Suprapubic skin (tissue), 4 donors: Measurements from ENCODE around the gene SBK1. TPM values are rescaled to one million over a fixed set of nuclear protein-coding genes. Genes with fewer than 3 reads are reported as not detected.

Experiments used
- DNase-seq, 2 donors: peaks; one replicate each; pipeline ENCODE4 v3.0.0-alpha.2; 2019; ENCODE audit warnings: low spot score in 2 of 2
- H3K27ac ChIP-seq: fragments of 200-600 bp; sonication (generic); one replicate; pipeline ENCODE4 v1.5.1; 2019
- H3K27me3 ChIP-seq: fragments of 200-600 bp; sonication (generic); one replicate; pipeline ENCODE4 v1.5.1; 2019
- H3K36me3 ChIP-seq: fragments of 200-600 bp; sonication (generic); one replicate; pipeline ENCODE4 v1.5.1; 2019
- H3K4me1 ChIP-seq: fragments of 200-600 bp; sonication (generic); one replicate; pipeline ENCODE4 v1.5.1; 2019
- H3K4me3 ChIP-seq: fragments of 200-600 bp; sonication (generic); one replicate; pipeline ENCODE4 v1.5.1; 2019; ENCODE audit warnings: mild to moderate bottlenecking
- H3K9me3 ChIP-seq: fragments of 200-600 bp; sonication (generic); one replicate; pipeline ENCODE4 v1.5.1; 2019
- CTCF ChIP-seq, 2 donors: fragments of 200-600 bp in 1 of 2; fragments of 450-650 bp in 1 of 2; sonication (generic) in 1 of 2; IDR thresholded peaks; one replicate each; pipeline ENCODE4 v1.5.1; 2016 to 2019; ENCODE audit warnings: antibody characterized with exemption in 2 of 2, mild to moderate bottlenecking in 1 of 2, moderate library complexity in 1 of 2
- EP300 ChIP-seq: sonication (generic); formaldehyde crosslinking; IDR thresholded peaks from one replicate; pipeline ENCODE4 v1.6.1; 2017; ENCODE audit warnings: antibody characterized with exemption
- POLR2A ChIP-seq, 2 donors: fragments of 450-650 bp; IDR thresholded peaks; one replicate each; pipeline ENCODE4 v1.6.1; 2017; ENCODE audit warnings: antibody characterized with exemption in 2 of 2, mild to moderate bottlenecking in 2 of 2, moderate library complexity in 2 of 2
- POLR2AphosphoS5 ChIP-seq, 3 donors: sonication (generic); formaldehyde crosslinking; IDR thresholded peaks; one replicate each; pipeline ENCODE4 v1.6.1; 2017; ENCODE audit warnings: antibody characterized with exemption in 3 of 3
- WGBS: methylation state at CpG from one replicate; pipeline ENCODE4 v1.1.5; 2018; 5-methylcytosine and 5-hydroxymethylcytosine counted together
- total RNA-seq, 4 donors: library from RNA; depleted of rRNA; stranded (reverse); fragments of >200 nt; gene quantifications; one replicate each; pipeline ENCODE4 v1.1.0, GENCODE V29; 2016

SBK1 gene
- total RNA-seq, 4 donors from 2014 or later, result 0.49 to 2.7 (median 2.2) TPM

DNA sequence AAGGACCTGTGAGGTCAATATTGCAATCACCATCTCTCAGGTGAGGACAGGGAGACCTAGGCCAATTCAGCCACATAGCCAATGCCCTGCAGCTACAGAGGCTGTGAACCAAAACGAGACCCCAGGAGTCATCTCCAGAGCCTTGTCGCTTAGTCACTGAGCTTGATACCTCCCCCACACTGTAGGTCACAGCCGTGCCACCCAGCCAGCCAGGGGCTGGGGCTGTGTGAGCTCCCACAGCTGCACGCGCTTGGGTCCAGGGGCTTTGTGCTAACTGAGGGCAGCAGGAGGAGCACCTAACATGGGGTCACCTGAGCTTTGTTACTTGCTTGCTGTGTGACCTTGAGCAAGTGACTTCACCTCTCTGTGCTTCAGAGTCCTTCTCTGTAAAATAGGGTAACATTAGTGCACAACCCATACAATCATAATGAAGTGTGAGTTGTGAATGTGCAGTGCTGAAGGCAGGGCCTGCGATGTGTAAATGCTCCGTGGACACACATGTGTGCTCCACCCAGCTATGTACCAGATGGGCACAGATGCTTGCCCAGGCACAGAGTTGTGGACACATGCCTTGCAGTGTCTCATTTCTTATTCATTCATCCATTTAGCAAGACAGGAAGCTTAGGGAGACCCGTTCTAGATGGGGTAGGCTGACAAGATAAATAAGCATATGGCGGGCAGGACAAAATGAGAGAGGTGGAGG is 25.9 kb downstream of the SBK1 start:
- Histone ChIP-seq H3K27me3 (peaks cover 3% of the 10 kb centered on the region), H3K4me3 (no peak overlapping the region), H3K4me1 (no peaks in the 10 kb centered on the region), H3K9me3 (no peaks in the 10 kb centered on the region), H3K27ac (no peak overlapping the region), H3K36me3 (no peaks in the 10 kb centered on the region)
- no peak for DNase-seq
- 83% methylated on average over 9 of the region's 9 CpGs for WGBS
- TF ChIP-seq CTCF (IDR thresholded peaks at IDR 0.05) (no peak), POLR2AphosphoS5 (IDR thresholded peaks at IDR 0.05) (no peak), EP300 (no peak), POLR2A (IDR thresholded peaks at IDR 0.05) (no peak)

DNA sequence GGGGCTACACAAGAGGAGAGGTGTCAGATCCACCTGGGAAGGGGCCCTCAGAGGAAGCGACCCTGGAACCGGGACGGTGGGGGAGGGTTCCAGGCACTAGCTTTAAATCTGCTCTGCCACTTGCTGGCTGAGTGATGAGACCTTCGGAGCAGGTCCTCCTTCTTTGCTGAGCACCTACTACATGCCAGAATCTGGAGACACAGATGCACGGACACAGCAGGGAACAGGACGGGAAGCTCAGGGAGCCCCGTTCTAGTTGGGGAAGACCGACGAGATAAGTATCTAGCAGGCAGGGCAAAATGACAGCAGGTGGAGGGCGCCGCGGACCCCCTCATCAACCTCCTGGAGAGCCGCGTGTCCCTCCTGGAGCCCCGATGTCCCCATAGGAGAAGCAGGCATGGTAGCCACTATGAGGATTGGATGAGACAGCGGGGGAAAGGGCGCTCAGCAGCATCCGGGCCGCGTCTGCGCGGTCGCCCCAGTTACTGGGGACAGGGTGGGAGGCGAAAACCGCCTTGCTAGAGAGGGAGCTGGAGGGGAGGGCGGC is 27.2 kb downstream of the SBK1 start:
- no peak overlapping the region for H3K27ac ChIP-seq
- TF ChIP-seq POLR2A (IDR thresholded peaks at IDR 0.05), result no peak
- TF ChIP-seq CTCF (IDR thresholded peaks at IDR 0.05), result no peak
- no peak for TF ChIP-seq POLR2AphosphoS5 (IDR thresholded peaks at IDR 0.05)
- TF ChIP-seq EP300, result no peak
- no peaks in the 10 kb centered on the region for H3K4me1 ChIP-seq
- no peaks in the 10 kb centered on the region for H3K36me3 ChIP-seq
- no peak for DNase-seq
- no peaks in the 10 kb centered on the region for H3K27me3 ChIP-seq
- 94% methylated on average over 18 of the region's 26 CpGs for WGBS
- no peaks in the 10 kb centered on the region for H3K9me3 ChIP-seq
- H3K4me3 ChIP-seq, result no peak overlapping the region

GRCh38 chr16:28320023-28320561 is 27.8 kb downstream of the SBK1 start:
- H3K4me3 ChIP-seq, result no peak overlapping the region
- no peak overlapping the region for H3K27ac ChIP-seq
- WGBS, result 96% methylated on average over 50 of the region's 73 CpGs
- H3K27me3 ChIP-seq, result no peaks in the 10 kb centered on the region
- H3K4me1 ChIP-seq, result no peaks in the 10 kb centered on the region
- H3K9me3 ChIP-seq, result no peaks in the 10 kb centered on the region
- no peaks in the 10 kb centered on the region for H3K36me3 ChIP-seq
- no peak for DNase-seq
- TF ChIP-seq CTCF (IDR thresholded peaks at IDR 0.05) (no peak), POLR2A (IDR thresholded peaks at IDR 0.05) (no peak), EP300 (no peak), POLR2AphosphoS5 (IDR thresholded peaks at IDR 0.05) (no peak)

DNA sequence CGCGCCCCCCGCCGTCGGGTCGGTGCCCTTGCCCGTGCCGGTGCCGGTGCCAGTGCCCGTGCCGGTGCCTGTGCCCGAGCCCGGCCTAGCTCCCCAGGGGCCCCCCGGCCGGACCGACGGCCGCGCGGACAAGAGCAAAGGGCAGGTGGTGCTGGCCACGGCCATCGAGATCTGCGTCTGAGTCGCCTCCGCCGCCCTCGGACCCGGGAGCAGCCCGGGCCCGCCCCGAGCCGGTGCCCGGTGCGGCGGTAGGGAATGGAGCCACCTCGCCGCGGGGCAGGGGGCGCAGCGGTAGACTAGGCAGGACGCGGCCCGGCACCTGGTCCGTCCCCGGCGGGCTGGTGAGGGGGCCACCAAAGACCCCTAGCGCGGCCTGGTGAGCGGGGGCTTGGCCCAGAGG is 28.4 kb downstream of the SBK1 start:
- DNase-seq, result no peak
- Histone ChIP-seq H3K27ac (no peak overlapping the region), H3K9me3 (no peaks in the 10 kb centered on the region), H3K4me1 (no peaks in the 10 kb centered on the region), H3K36me3 (no peaks in the 10 kb centered on the region), H3K27me3 (no peaks in the 10 kb centered on the region), H3K4me3 (no peak overlapping the region)
- TF ChIP-seq POLR2AphosphoS5 (IDR thresholded peaks at IDR 0.05), result no peak
- 100% methylated on average over 11 of the region's 49 CpGs for WGBS

GRCh38 chr16:28321700-28322411 is 29.5 kb downstream of the SBK1 start:
- no peak for DNase-seq
- Histone ChIP-seq H3K9me3 (no peaks in the 10 kb centered on the region), H3K36me3 (no peaks in the 10 kb centered on the region), H3K4me3 (no peak overlapping the region), H3K4me1 (no peaks in the 10 kb centered on the region), H3K27ac (no peak overlapping the region), H3K27me3 (no peaks in the 10 kb centered on the region)
- 42% methylated on average over 13 of the region's 20 CpGs for WGBS
- TF ChIP-seq POLR2A (IDR thresholded peaks at IDR 0.05) (no peak), CTCF (IDR thresholded peaks at IDR 0.05) (peak in 1 of 2 donors; percentile 73)
